A549 (cell line): ENCODE measurements around the gene POLR1D.

ENCODE experiments used
- CEBPB ChIP-seq, 2 experiments: fragments of >200 bp in 1 of 2; sonication (Bioruptor Twin) in 1 of 2; formaldehyde crosslinking in 1 of 2; IDR thresholded peaks; 2 replicates each; pipeline ENCODE4 v1.6.1; 2012 to 2016
- CTCF ChIP-seq: fragments of >200 bp; sonication (Bioruptor Twin); formaldehyde crosslinking; IDR thresholded peaks from 3 replicates; pipeline ENCODE4 v1.5.1; 2016
- HES2 ChIP-seq: fragments of >200 bp; sonication (Bioruptor Twin); formaldehyde crosslinking; IDR thresholded peaks from 2 replicates; pipeline ENCODE4 v1.6.1; 2016
- JUNB ChIP-seq: fragments of >200 bp; sonication (Bioruptor Twin); formaldehyde crosslinking; IDR thresholded peaks from 2 replicates; pipeline ENCODE4 v1.6.1; 2016
- POLR2A ChIP-seq: IDR thresholded peaks from 2 replicates; pipeline ENCODE4 v1.6.1; 2012; ENCODE audit warnings: mild to moderate bottlenecking, low read length
- RAD21 ChIP-seq, 2 experiments: fragments of >200 bp in 1 of 2; sonication (Bioruptor Twin) in 1 of 2; formaldehyde crosslinking in 1 of 2; IDR thresholded peaks in 1 of 2; conservative IDR thresholded peaks in 1 of 2; 2 replicates in 1 of 2; 3 replicates in 1 of 2; pipeline ENCODE4 v1.6.1; 2012 to 2018; ENCODE audit warnings: inconsistent platforms in 1 of 2
- RARB ChIP-seq: fragments of 250-450 bp; sonication (Bioruptor Pico); IDR thresholded peaks from 2 replicates; pipeline ENCODE4 v1.8.0; 2021; ENCODE audit warnings: mild to moderate bottlenecking, moderate library complexity
- SMC3 ChIP-seq: fragments of >200 bp; sonication (Bioruptor Twin); formaldehyde crosslinking; IDR thresholded peaks from 3 replicates; pipeline ENCODE4 v1.6.1; 2018; ENCODE audit warnings: inconsistent platforms

- TF ChIP-seq CTCF (no peak), HES2 (no peak), JUNB (no peak), POLR2A (no peak), RAD21 (conservative IDR thresholded peaks at IDR 0.05 in 1 of 2, IDR thresholded peaks at IDR 0.05 in 1 of 2) (no peak), CEBPB (IDR thresholded peaks at IDR 0.05) (no peak), RARB (CRISPR knock-in tag) (no peak), SMC3 (no peak)
Observed at GRCh38 chr13:27605610-27606200, 16.0 kb upstream of the POLR1D start.
